HCT116 (cell line): ENCODE measurements around the gene ADAMTS14. TPM values are rescaled to one million over a fixed set of nuclear protein-coding genes. Genes with fewer than 3 reads are reported as not detected.

Experiments
- ATAC-seq: fragments of 200-7000 bp; cut with Tn5 transposase; 2 replicates; pipeline ENCODE4 v1.9.1; 2020; ENCODE audit warnings: mild to moderate bottlenecking, moderate library complexity
- BruUV-seq: library from RNA; stranded (reverse); fragments of 400-500 nt; replicated peaks from 2 replicates; lab custom pipeline; 2021; lab: Mats Ljungman, UMichigan
- CTCF ChIA-PET: fragments of 300-600 bp; sonication (Branson Sonifier 250); formaldehyde crosslinking; loops from one replicate; lab custom pipeline; 2021; ENCODE audit warnings: antibody characterized with exemption; lab: Charles Lee
- POLR2A ChIA-PET: fragments of 300-600, 350-600 bp; sonication (Branson Sonifier 250); formaldehyde crosslinking; loops from one replicate; lab custom pipeline; 2021; ENCODE audit warnings: antibody characterized with exemption; lab: Charles Lee
- RAD21 ChIA-PET, 2 experiments: fragments of 300-600 bp; sonication (Branson Sonifier 250); formaldehyde crosslinking; loops; one replicate each; lab custom pipeline; 2023; ENCODE audit warnings: low total read pairs in 2 of 2; ENCODE audit not compliant: uncharacterized antibody in 2 of 2, unreplicated experiment in 2 of 2, low non-redundant PET in 1 of 2; lab: Charles Lee
- DNase-seq: peaks from one replicate; pipeline ENCODE4 v3.0.0-alpha.2; 2010; ENCODE audit warnings: low read depth, low spot score
- H2AFZ ChIP-seq: fragments of 200-600 bp; shearing (Covaris generic), sonication (generic); 2 replicates; pipeline ENCODE4 v1.6.1; 2017; ENCODE audit warnings: low read depth, mixed run types, mixed read lengths, antibody characterized with exemption, low read length; ENCODE audit not compliant: poor library complexity, severe bottlenecking
- H3K27ac ChIP-seq: 2 replicates; pipeline ENCODE4 v1.5.1; 2012; ENCODE audit warnings: low read depth, low read length
- H3K27me3 ChIP-seq: fragments of 200-600 bp; sonication (generic); 2 replicates; pipeline ENCODE4 v1.6.1; 2016; ENCODE audit warnings: mixed run types, low read length, mixed read lengths; ENCODE audit not compliant: insufficient read depth
- H3K36me3 ChIP-seq, 2 experiments: fragments of 200-500 bp in 1 of 2; fragments of 200-600 bp in 1 of 2; sonication (Bioruptor generic) in 1 of 2; sonication (generic) in 1 of 2; 2 replicates each; pipeline versions ENCODE4 v1.5.1 to v1.6.1; 2014 to 2016; ENCODE audit warnings: low read length in 2 of 2, inconsistent platforms in 1 of 2, mixed read lengths in 1 of 2, mixed run types in 1 of 2; ENCODE audit not compliant: insufficient read depth in 2 of 2, control insufficient read depth in 1 of 2
- H3K4me1 ChIP-seq, 2 experiments: fragments of 200-600 bp in 1 of 2; sonication (generic) in 1 of 2; 2 replicates each; pipeline versions ENCODE4 v1.5.1 to v1.6.1; 2012 to 2017; ENCODE audit warnings: low read length in 2 of 2, inconsistent platforms in 1 of 2, mild to moderate bottlenecking in 1 of 2, mixed read lengths in 1 of 2, mixed run types in 1 of 2, moderate library complexity in 1 of 2; ENCODE audit not compliant: insufficient read depth in 2 of 2, control insufficient read depth in 1 of 2
- H3K4me2 ChIP-seq: fragments of 200-600 bp; sonication (generic); 2 replicates; pipeline ENCODE4 v1.6.1; 2017; ENCODE audit warnings: mixed run types, low read length, mixed read lengths
- H3K4me3 ChIP-seq, 2 experiments: fragments of 200-600 bp in 1 of 2; sonication (generic) in 1 of 2; replicated peaks in 1 of 2; 2 replicates each; pipeline ENCODE4 v1.5.1; 2011 to 2016; ENCODE audit warnings: low read length in 2 of 2, control low read depth in 1 of 2, low read depth in 1 of 2, mild to moderate bottlenecking in 1 of 2, mixed read lengths in 1 of 2, mixed run types in 1 of 2
- H3K79me2 ChIP-seq: fragments of 200-600 bp; sonication (generic); 2 replicates; pipeline ENCODE4 v1.6.1; 2017; ENCODE audit warnings: mild to moderate bottlenecking, mixed run types, low read length, moderate library complexity, mixed read lengths; ENCODE audit not compliant: insufficient read depth
- H3K9ac ChIP-seq: fragments of 200-600 bp; sonication (generic); 2 replicates; pipeline ENCODE4 v1.6.1; 2016; ENCODE audit warnings: low read length, mixed read lengths
- H3K9me2 ChIP-seq: fragments of 200-600 bp; sonication (generic), shearing (Covaris generic); 2 replicates; pipeline ENCODE4 v1.6.1; 2017; ENCODE audit warnings: mixed run types, mild to moderate bottlenecking, moderate library complexity; ENCODE audit not compliant: insufficient read depth
- H3K9me3 ChIP-seq, 2 experiments: fragments of 200-500 bp in 1 of 2; fragments of 200-600 bp in 1 of 2; sonication (Bioruptor generic) in 1 of 2; sonication (generic) in 1 of 2; 2 replicates each; pipeline ENCODE4 v1.6.1; 2014 to 2017; ENCODE audit warnings: low read length in 2 of 2, mixed read lengths in 2 of 2, inconsistent platforms in 1 of 2, low read depth in 1 of 2, mild to moderate bottlenecking in 1 of 2, mixed run types in 1 of 2, moderate library complexity in 1 of 2; ENCODE audit not compliant: control insufficient read depth in 1 of 2, insufficient read depth in 1 of 2
- H4K20me1 ChIP-seq: fragments of 200-600 bp; sonication (generic), shearing (Covaris generic); 2 replicates; pipeline ENCODE4 v1.6.1; 2017; ENCODE audit warnings: mixed run types, mild to moderate bottlenecking, moderate library complexity; ENCODE audit not compliant: insufficient read depth
- CBX3 ChIP-seq: IDR thresholded peaks from 2 replicates; pipeline ENCODE4 v1.6.1; 2012; ENCODE audit warnings: low read depth
- FOSL1 ChIP-seq: IDR thresholded peaks from 2 replicates; pipeline ENCODE4 v1.6.1; 2012; ENCODE audit warnings: low read depth
- POLR2A ChIP-seq: IDR thresholded peaks from 2 replicates; pipeline ENCODE4 v1.7.0; 2011; ENCODE audit warnings: borderline replicate concordance; ENCODE audit not compliant: insufficient read depth, insufficient read length; ENCODE audit errors: extremely low read depth
- POLR2AphosphoS5 ChIP-seq: IDR thresholded peaks from 2 replicates; pipeline ENCODE4 v1.6.1; 2011; ENCODE audit warnings: mild to moderate bottlenecking, low read depth, low read length, moderate library complexity
- SIN3A ChIP-seq: IDR thresholded peaks from 2 replicates; pipeline ENCODE4 v1.6.1; 2012; ENCODE audit warnings: low read depth
- SP1 ChIP-seq: IDR thresholded peaks from 2 replicates; pipeline ENCODE4 v1.6.1; 2012; ENCODE audit warnings: low read depth
- YY1 ChIP-seq: IDR thresholded peaks from 2 replicates; pipeline ENCODE4 v1.6.1; 2011; ENCODE audit warnings: low read length, low read depth, moderate library complexity, mild to moderate bottlenecking; ENCODE audit not compliant: insufficient replicate concordance; ENCODE audit errors: extremely low read depth
- ZNF274 ChIP-seq: fragments of 200-500 bp; sonication (Bioruptor generic); IDR thresholded peaks from 2 replicates; pipeline ENCODE4 v1.6.1; 2014; ENCODE audit warnings: mild to moderate bottlenecking, low read depth, low read length, inconsistent platforms
- intact Hi-C: fragments of 100-400 bp; cut with micrococcal nuclease; formaldehyde crosslinking; loops from 2 replicates; pipeline ENCODE4 v1.10.0; 2022
- total RNA-seq: library from RNA; stranded (reverse); gene quantifications from one replicate; pipeline ENCODE4 v1.2.1, GENCODE V29; 2021; ENCODE audit not compliant: unreplicated experiment
- TF ChIP-seq, protein P1 (sequence below): IDR thresholded peaks from 2 replicates; pipeline ENCODE4 v1.6.1; 2011; ENCODE audit warnings: mild to moderate bottlenecking, low read length, moderate library complexity; ENCODE audit not compliant: insufficient replicate concordance; ENCODE audit errors: extremely low read depth

ADAMTS14 gene
- total RNA-seq, 1 experiment from 2014 or later: 13.2 TPM

DNA sequence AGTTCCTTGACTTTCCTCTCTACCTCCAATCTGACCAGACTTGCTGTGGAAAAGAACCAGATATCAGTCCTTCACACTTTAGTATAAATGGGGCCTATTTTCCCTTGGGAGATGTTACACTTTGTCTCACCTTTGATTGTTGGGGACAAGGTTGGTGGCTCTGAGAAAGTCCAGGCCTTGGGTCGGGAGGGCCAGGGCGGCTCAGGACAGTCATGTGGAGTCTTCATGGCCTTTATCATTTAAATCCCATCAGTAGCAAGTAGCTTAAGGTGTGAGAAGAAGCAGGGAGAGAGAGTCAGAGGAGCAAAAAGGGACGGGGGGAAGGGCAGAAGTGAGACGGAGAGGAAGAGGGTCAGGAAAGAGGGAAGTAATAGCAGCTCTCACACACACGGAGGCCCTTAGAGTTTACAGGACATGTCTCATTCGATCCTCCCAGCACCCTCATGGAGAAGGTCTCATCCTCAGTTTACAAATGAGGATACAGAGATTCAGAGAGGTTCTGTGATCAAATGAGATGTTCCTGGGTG, 72.4 kb downstream of the ADAMTS14 start:
- no peak for ATAC-seq
- Histone ChIP-seq H3K9me3 (no peaks in the 10 kb centered on the region), H3K4me2 (no peak overlapping the region), H2AFZ (no peak overlapping the region), H4K20me1 (no peaks in the 10 kb centered on the region), H3K9ac (no peak overlapping the region), H3K27ac (no peak overlapping the region), H3K9me2 (no peaks in the 10 kb centered on the region), H3K4me3 (no peak overlapping the region), H3K79me2 (no peaks in the 10 kb centered on the region), H3K36me3 (peaks cover 0 to 7% of the 10 kb centered on the region in 2 experiments; a peak in 1 of 4 replicates), H3K27me3 (no peaks in the 10 kb centered on the region), H3K4me1 (no peaks in the 10 kb centered on the region)
- DNase-seq: no peak
- no TSS peak for BruUV-seq
- intact Hi-C loops: no loop called here
- ChIA-PET CTCF (no interaction called here), RAD21 (interaction anchor here in 1 of 2 experiments (0.6 kb wide), 1 partner anchor 399 kb away, joined by 12 read pairs; no protein-coding TSS in a partner anchor), POLR2A (no interaction called here)
- TF ChIP-seq SIN3A: no peak
- no peak for TF ChIP-seq FOSL1
- no peak for TF ChIP-seq ZNF274
- TF ChIP-seq YY1: no peak
- no peak for TF ChIP-seq CBX3
- TF ChIP-seq POLR2A: no peak
- TF ChIP-seq, protein P1, sequence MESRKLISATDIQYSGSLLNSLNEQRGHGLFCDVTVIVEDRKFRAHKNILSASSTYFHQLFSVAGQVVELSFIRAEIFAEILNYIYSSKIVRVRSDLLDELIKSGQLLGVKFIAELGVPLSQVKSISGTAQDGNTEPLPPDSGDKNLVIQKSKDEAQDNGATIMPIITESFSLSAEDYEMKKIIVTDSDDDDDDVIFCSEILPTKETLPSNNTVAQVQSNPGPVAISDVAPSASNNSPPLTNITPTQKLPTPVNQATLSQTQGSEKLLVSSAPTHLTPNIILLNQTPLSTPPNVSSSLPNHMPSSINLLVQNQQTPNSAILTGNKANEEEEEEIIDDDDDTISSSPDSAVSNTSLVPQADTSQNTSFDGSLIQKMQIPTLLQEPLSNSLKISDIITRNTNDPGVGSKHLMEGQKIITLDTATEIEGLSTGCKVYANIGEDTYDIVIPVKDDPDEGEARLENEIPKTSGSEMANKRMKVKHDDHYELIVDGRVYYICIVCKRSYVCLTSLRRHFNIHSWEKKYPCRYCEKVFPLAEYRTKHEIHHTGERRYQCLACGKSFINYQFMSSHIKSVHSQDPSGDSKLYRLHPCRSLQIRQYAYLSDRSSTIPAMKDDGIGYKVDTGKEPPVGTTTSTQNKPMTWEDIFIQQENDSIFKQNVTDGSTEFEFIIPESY: no peak
- TF ChIP-seq SP1: no peak
- TF ChIP-seq POLR2AphosphoS5: no peak
